Osteoblast (primary cell): Measurements from ENCODE around the gene C6. TPM values are rescaled to one million over a fixed set of nuclear protein-coding genes. Genes with fewer than 3 reads are reported as not detected.
A peak's percentile ranks its signal among the peaks of the same experiment; 100 is the strongest.

ENCODE experiments used
- DNase-seq: peaks from one replicate; pipeline ENCODE4 v3.0.0; 2011; ENCODE audit warnings: low spot score, mixed read lengths; ENCODE audit not compliant: insufficient read length; ENCODE audit errors: missing footprints
- H2AFZ ChIP-seq: 2 replicates; pipeline ENCODE4 v1.6.0; 2011; ENCODE audit warnings: mild to moderate bottlenecking, low read length
- H3K27ac ChIP-seq: 2 replicates; pipeline ENCODE4 v1.5.1; 2011; ENCODE audit warnings: mild to moderate bottlenecking, low read depth, low read length, moderate library complexity
- H3K27me3 ChIP-seq: 2 replicates; pipeline ENCODE4 v1.6.0; 2012; ENCODE audit warnings: mild to moderate bottlenecking, control low read depth, inconsistent platforms, low read length, moderate library complexity; ENCODE audit not compliant: insufficient read depth
- H3K36me3 ChIP-seq: 2 replicates; pipeline ENCODE4 v1.5.1; 2011; ENCODE audit warnings: mild to moderate bottlenecking, low read length, control low read depth, moderate library complexity; ENCODE audit not compliant: insufficient read depth
- H3K4me1 ChIP-seq: 2 replicates; pipeline ENCODE4 v1.5.1; 2011; ENCODE audit warnings: mild to moderate bottlenecking, low read length, control low read depth, moderate library complexity; ENCODE audit not compliant: insufficient read depth
- H3K4me2 ChIP-seq: 2 replicates; pipeline ENCODE4 v1.6.0; 2011; ENCODE audit warnings: mild to moderate bottlenecking, low read length; ENCODE audit not compliant: insufficient read depth
- H3K4me3 ChIP-seq: fragments of 200-600 bp; sonication (generic); 3 replicates; pipeline ENCODE4 v1.5.1; 2012; ENCODE audit warnings: mild to moderate bottlenecking, low read length, inconsistent platforms; ENCODE audit not compliant: insufficient read depth
- H3K79me2 ChIP-seq: 2 replicates; pipeline ENCODE4 v1.6.0; 2012; ENCODE audit warnings: mild to moderate bottlenecking, low read length, control low read depth, inconsistent platforms; ENCODE audit not compliant: insufficient read depth
- H3K9me3 ChIP-seq: 2 replicates; pipeline ENCODE4 v1.5.1; 2011; ENCODE audit warnings: low read depth, low read length, control low read depth
- H4K20me1 ChIP-seq: 2 replicates; pipeline ENCODE4 v1.6.0; 2012; ENCODE audit warnings: mild to moderate bottlenecking, low read length, control low read depth; ENCODE audit not compliant: insufficient read depth
- CTCF ChIP-seq: IDR thresholded peaks from 2 replicates; pipeline ENCODE4 v1.5.1; 2011; ENCODE audit warnings: mild to moderate bottlenecking, low read depth, low read length, moderate library complexity; ENCODE audit errors: extremely low read depth
- total RNA-seq: library from RNA; depleted of rRNA; stranded (reverse); fragments of >200 nt; gene quantifications from 2 replicates; pipeline ENCODE4 v1.2.3, GENCODE V29; 2012

The C6 gene
- total RNA-seq, 1 donor, result under 0.01 TPM

DNA sequence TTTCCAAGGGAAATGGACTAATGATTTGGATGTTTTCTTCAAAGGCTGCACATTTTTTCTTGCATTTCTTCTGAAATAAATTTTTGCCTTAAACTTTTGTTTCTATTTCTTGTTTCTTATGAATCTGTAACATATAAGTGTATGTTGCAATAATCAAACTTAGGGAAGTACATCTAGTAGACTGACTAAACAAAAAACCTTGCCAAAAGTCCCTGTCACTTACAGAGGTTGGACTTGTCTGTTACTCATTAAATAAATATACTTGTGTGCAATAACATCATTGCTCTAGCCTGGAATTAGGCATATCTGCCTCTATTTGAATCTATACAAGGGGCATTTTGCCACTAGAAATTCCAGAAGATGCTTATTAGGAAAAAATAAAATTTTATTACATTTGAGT, 56.6 kb downstream of the C6 start:
- Histone ChIP-seq H2AFZ (no peak overlapping the region), H3K4me3 (no peak overlapping the region), H3K79me2 (no peaks in the 10 kb centered on the region), H4K20me1 (no peaks in the 10 kb centered on the region), H3K9me3 (no peaks in the 10 kb centered on the region), H3K4me1 (no peaks in the 10 kb centered on the region), H3K27me3 (no peaks in the 10 kb centered on the region), H3K4me2 (no peak overlapping the region), H3K27ac (no peak overlapping the region), H3K36me3 (no peaks in the 10 kb centered on the region)
- peak; percentile 1 for DNase-seq
- no peak for TF ChIP-seq CTCF

GRCh38 chr5:41154491-41154890, 58.8 kb downstream of the C6 start:
- Histone ChIP-seq H3K4me2 (no peak overlapping the region), H2AFZ (no peak overlapping the region), H4K20me1 (no peaks in the 10 kb centered on the region), H3K36me3 (no peaks in the 10 kb centered on the region), H3K27me3 (no peaks in the 10 kb centered on the region), H3K4me1 (no peaks in the 10 kb centered on the region), H3K9me3 (no peaks in the 10 kb centered on the region), H3K79me2 (no peaks in the 10 kb centered on the region), H3K27ac (no peak overlapping the region), H3K4me3 (no peak overlapping the region)
- no peak for TF ChIP-seq CTCF
- DNase-seq, result no peak

DNA sequence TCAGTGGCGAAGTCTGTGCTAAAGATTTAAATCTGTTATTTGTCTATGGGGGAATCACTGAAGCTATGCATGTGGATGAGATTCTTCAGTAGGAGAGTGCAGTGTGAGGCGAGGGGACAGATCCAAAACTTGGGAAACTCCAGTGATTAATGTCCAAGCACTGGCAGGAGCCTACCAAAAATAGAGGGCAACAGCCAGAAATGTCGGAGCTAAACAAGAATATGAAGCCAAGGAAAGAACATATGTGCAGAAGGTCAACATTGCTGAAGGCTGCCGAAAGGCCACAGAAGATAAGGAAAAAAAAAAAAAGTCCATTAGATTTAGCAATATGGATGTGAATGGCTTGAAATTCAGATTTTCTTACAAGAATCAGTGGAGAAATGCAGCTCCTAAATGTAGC, 61.8 kb downstream of the C6 start:
- H3K9me3 ChIP-seq, result no peaks in the 10 kb centered on the region
- no peaks in the 10 kb centered on the region for H3K36me3 ChIP-seq
- no peak overlapping the region for H3K4me3 ChIP-seq
- no peak overlapping the region for H2AFZ ChIP-seq
- no peak overlapping the region for H3K27ac ChIP-seq
- H3K79me2 ChIP-seq, result no peaks in the 10 kb centered on the region
- no peak for TF ChIP-seq CTCF
- H3K4me1 ChIP-seq, result no peaks in the 10 kb centered on the region
- peak; percentile 11 for DNase-seq
- H3K27me3 ChIP-seq, result no peaks in the 10 kb centered on the region
- H3K4me2 ChIP-seq, result no peak overlapping the region
- no peaks in the 10 kb centered on the region for H4K20me1 ChIP-seq

DNA sequence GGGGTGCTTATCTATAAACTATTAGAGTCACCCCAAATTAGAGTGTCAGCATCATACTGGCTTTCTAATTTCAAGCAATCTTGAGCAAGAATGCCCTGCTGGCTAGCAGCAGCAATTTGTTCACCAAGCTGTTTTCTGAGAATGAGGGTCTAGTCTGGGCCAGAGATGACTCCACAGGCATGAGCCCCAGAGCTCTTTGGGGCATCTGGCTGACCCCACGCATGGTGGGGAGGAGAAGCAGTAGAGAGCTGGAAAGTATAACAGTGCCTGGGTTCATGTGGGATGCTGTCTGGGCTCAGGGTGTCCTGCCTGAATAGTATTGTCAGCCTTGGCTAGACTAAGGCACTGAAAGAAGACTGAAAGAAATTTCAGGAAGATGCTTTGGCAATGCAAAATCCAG, 64.9 kb downstream of the C6 start:
- no peaks in the 10 kb centered on the region for H3K36me3 ChIP-seq
- no peaks in the 10 kb centered on the region for H4K20me1 ChIP-seq
- no peak overlapping the region for H3K4me2 ChIP-seq
- H3K27me3 ChIP-seq, result no peaks in the 10 kb centered on the region
- no peak overlapping the region for H3K4me3 ChIP-seq
- no peak for TF ChIP-seq CTCF
- H3K9me3 ChIP-seq, result no peaks in the 10 kb centered on the region
- H3K27ac ChIP-seq, result no peak overlapping the region
- H3K79me2 ChIP-seq, result no peaks in the 10 kb centered on the region
- H3K4me1 ChIP-seq, result no peaks in the 10 kb centered on the region
- H2AFZ ChIP-seq, result no peak overlapping the region
- no peak for DNase-seq
